ENCODE data around the gene CSGALNACT2. TPM values are rescaled to one million over a fixed set of nuclear protein-coding genes. Genes with fewer than 3 reads are reported as not detected.

CSGALNACT2 gene
- total and polyA plus RNA-seq, 4 donors = 4.1 to 11.0 (median 6.1) TPM

GRCh38 chr10:43102063-43102828 is 36.0 kb upstream of the CSGALNACT2 start:
- no peak overlapping the region for H3K27ac ChIP-seq (ENCODE audit: low read depth in 1 of 2, low read length in 2 of 2)
- no peak for TF ChIP-seq JUND (IDR thresholded peaks at IDR 0.05)
- no peak for TF ChIP-seq MAX (IDR thresholded peaks at IDR 0.05)
- no peak for TF ChIP-seq GABPA (IDR thresholded peaks at IDR 0.05 in 1 of 2, conservative IDR thresholded peaks at IDR 0.05 in 1 of 2)
- no peak for TF ChIP-seq SP1 (IDR thresholded peaks at IDR 0.05)
- no peaks in the 10 kb centered on the region for H3K9me3 ChIP-seq (ENCODE audit: control insufficient read depth in 4 of 4, low read length in 3 of 4)
- H3K4me3 ChIP-seq (ENCODE audit: low read depth in 1 of 3, low read length in 3 of 3) = no peak overlapping the region
- 81% methylated on average over 19 of the region's 19 CpGs for WGBS
- H3K4me1 ChIP-seq (ENCODE audit: control insufficient read depth in 4 of 4, insufficient read depth in 4 of 4, low read length in 3 of 4) = peaks cover 3 to 13% (median 8%) of the 10 kb centered on the region in 4 donors
- DNase-seq (ENCODE audit: low spot score) = no peak
- no peak overlapping the region for H3K9ac ChIP-seq (ENCODE audit: low read depth in 1 of 2, low read length in 2 of 2)
- no peaks in the 10 kb centered on the region for H3K36me3 ChIP-seq (ENCODE audit: control insufficient read depth in 4 of 4, insufficient read depth in 3 of 4, low read depth in 1 of 4, low read length in 3 of 4)
- no peaks in the 10 kb centered on the region for H3K27me3 ChIP-seq (ENCODE audit: control insufficient read depth in 4 of 4, insufficient read depth in 4 of 4, low read length in 3 of 4)

- Histone ChIP-seq H3K27ac (ENCODE audit: low read depth in 1 of 2, low read length in 2 of 2) (no peak overlapping the region), H3K4me3 (ENCODE audit: low read depth in 1 of 3, low read length in 3 of 3) (peak overlapping the region; percentile 11 to 68 (median 59)), H3K9me3 (ENCODE audit: control insufficient read depth in 4 of 4, low read length in 3 of 4) (no peaks in the 10 kb centered on the region), H3K9ac (ENCODE audit: low read depth in 1 of 2, low read length in 2 of 2) (no peak overlapping the region), H3K36me3 (ENCODE audit: control insufficient read depth in 4 of 4, insufficient read depth in 3 of 4, low read depth in 1 of 4, low read length in 3 of 4) (no peaks in the 10 kb centered on the region), H3K27me3 (ENCODE audit: control insufficient read depth in 4 of 4, insufficient read depth in 4 of 4, low read length in 3 of 4) (no peaks in the 10 kb centered on the region), H3K4me1 (ENCODE audit: control insufficient read depth in 4 of 4, insufficient read depth in 4 of 4, low read length in 3 of 4) (peaks cover 3 to 13% (median 8%) of the 10 kb centered on the region in 4 donors)
- TF ChIP-seq JUND (IDR thresholded peaks at IDR 0.05) (no peak), RAD21 (IDR thresholded peaks at IDR 0.05) (peak; percentile 96 to 99), HNF4G (IDR thresholded peaks at IDR 0.05) (no peak), EGR1 (IDR thresholded peaks at IDR 0.05; ENCODE audit: low read depth in 2 of 2) (no peak), YY1 (IDR thresholded peaks at IDR 0.05) (no peak), ATF3 (IDR thresholded peaks at IDR 0.05) (no peak), CTCF (IDR thresholded peaks at IDR 0.05; ENCODE audit: low read depth, low read length, missing input control) (peak; percentile 98)
- DNase-seq (ENCODE audit: low spot score) = peak; percentile 75
- WGBS = 4% methylated on average over 71 of the region's 71 CpGs
Measured at GRCh38 chr10:43105102-43105955, 32.9 kb upstream of the CSGALNACT2 start.

- Histone ChIP-seq H3K9ac (ENCODE audit: low read depth in 1 of 2, low read length in 2 of 2) (no peak overlapping the region), H3K27ac (ENCODE audit: low read depth in 1 of 2, low read length in 2 of 2) (no peak overlapping the region), H3K9me3 (ENCODE audit: control insufficient read depth in 4 of 4, low read length in 3 of 4) (no peaks in the 10 kb centered on the region), H3K27me3 (ENCODE audit: control insufficient read depth in 4 of 4, insufficient read depth in 4 of 4, low read length in 3 of 4) (no peaks in the 10 kb centered on the region), H3K4me1 (ENCODE audit: control insufficient read depth in 4 of 4, insufficient read depth in 4 of 4, low read length in 3 of 4) (peaks cover 3 to 13% (median 8%) of the 10 kb centered on the region in 4 donors), H3K36me3 (ENCODE audit: control insufficient read depth in 4 of 4, insufficient read depth in 3 of 4, low read depth in 1 of 4, low read length in 3 of 4) (no peaks in the 10 kb centered on the region), H3K4me3 (ENCODE audit: low read depth in 1 of 3, low read length in 3 of 3) (no peak overlapping the region)
- no peak for DNase-seq (ENCODE audit: low spot score)
- WGBS = 51% methylated on average over 7 of the region's 7 CpGs
- TF ChIP-seq ZBTB33 (IDR thresholded peaks at IDR 0.05) (no peak), FOXA1 (IDR thresholded peaks at IDR 0.05) (no peak), NR2F2 (IDR thresholded peaks at IDR 0.05) (no peak), CTCF (IDR thresholded peaks at IDR 0.05; ENCODE audit: low read depth, low read length, missing input control) (no peak), RXRA (IDR thresholded peaks at IDR 0.05) (no peak), REST (IDR thresholded peaks at IDR 0.05) (no peak), JUND (IDR thresholded peaks at IDR 0.05) (no peak), SP1 (IDR thresholded peaks at IDR 0.05) (no peak), HNF4G (IDR thresholded peaks at IDR 0.05) (no peak), RAD21 (IDR thresholded peaks at IDR 0.05) (no peak), EGR1 (IDR thresholded peaks at IDR 0.05; ENCODE audit: low read depth in 2 of 2) (no peak)
Measured at GRCh38 chr10:43105956-43106229, 32.4 kb upstream of the CSGALNACT2 start.
